ENCODE results near the gene CD300A.
"Not testable (repeated sequence)": the region's sequence is repeated elsewhere in the genome, so short reads cannot be mapped to it uniquely, and the experiment has no call there.

Gene CD300A

GRCh38 chr17:74518413-74518981 lies 52.1 kb downstream of the CD300A start:
- not testable (repeated sequence) for DNase-seq

- peak in 3 of 56 donors; percentile 16 to 47 (median 38) for DNase-seq
Observed at GRCh38 chr17:74520016-74520434, 53.6 kb downstream of the CD300A start.

DNA sequence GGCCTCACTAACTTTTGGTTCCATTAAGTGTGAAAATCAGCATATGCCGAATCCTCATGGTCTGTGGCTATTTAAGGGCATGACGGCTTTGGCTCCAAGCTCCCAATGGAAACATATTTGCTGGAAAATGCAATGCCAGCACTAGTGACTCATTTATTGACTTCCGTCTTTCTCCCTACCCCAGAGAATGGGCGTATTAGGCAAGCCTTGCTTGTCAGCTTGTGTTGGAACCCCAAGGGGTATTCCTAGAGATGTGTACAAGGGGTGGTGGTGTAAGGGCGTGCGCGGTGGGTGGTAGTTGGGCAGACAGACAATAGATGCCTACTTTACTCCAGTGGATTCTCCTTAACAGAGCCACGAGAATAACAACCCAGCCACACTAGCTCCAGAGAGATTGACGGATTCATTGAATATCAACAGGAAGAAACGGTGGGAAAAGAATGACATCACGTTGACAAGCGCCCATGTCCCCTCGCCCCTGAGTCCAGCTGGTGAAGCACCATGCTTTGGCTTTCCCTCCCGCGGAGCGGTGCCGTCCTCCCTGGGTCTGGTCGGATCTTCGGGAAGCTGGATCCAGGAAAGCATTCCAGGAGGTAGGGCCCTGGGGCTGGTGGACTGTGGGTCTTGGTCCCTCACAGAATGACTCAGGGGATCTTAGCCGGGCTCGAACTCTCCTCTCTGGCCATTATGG lies 54.5 kb downstream of the CD300A start:
- peak in 1 of 56 donors; percentile 10 for DNase-seq

GRCh38 chr17:74521701-74522201 lies 55.3 kb downstream of the CD300A start:
- DNase-seq: peak in 1 of 56 donors; percentile 22

- DNase-seq: no peak
Observed at GRCh38 chr17:74522381-74523105, 56.1 kb downstream of the CD300A start.

- DNase-seq: no peak
Observed at GRCh38 chr17:74523308-74523707, 56.9 kb downstream of the CD300A start.

DNA sequence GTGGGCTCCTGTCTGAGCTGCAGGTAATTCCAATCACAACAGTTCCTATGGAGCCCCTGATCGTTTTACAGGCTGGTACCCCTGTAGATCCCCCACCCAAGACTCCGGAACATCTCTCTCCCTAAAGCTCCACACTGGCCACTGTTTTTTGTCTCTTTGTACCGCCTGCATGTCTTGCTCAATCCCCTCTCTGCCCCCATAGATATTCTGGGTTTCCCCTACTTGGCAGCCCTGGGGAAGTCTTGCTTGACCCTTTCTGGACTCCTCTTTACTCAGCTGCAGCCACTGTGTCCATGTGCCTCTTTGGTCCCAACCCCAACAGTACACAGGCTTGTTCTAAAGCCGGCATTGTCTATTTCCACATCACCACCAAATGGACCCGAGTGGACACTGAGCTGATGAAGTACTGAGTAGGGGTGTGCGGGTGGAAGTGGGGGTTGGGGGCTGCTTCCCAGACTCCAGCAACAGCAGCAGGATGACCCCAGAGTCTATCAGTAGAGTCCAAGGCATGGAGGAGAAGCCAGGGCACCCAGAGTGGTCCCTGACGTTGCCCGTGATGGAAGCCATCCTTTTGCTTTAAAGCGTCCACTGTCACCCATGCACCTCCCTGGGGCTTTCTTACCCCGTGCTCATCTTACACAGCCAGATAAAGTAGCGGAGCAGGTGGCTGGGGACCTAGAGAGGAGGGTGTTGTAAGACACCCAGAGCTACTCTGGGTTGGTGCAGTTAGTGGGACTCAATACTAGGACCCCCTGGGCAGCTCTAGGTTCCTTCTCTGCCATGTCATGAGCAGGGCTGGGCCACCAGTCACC lies 58.4 kb downstream of the CD300A start:
- no peak for DNase-seq

GRCh38 chr17:74525465-74525725 lies 59.0 kb downstream of the CD300A start:
- DNase-seq: no peak

- DNase-seq: no peak
Observed at GRCh38 chr17:74525781-74526288, 59.4 kb downstream of the CD300A start.

- DNase-seq: no peak
Observed at GRCh38 chr17:74526681-74527080, 60.2 kb downstream of the CD300A start.

DNA sequence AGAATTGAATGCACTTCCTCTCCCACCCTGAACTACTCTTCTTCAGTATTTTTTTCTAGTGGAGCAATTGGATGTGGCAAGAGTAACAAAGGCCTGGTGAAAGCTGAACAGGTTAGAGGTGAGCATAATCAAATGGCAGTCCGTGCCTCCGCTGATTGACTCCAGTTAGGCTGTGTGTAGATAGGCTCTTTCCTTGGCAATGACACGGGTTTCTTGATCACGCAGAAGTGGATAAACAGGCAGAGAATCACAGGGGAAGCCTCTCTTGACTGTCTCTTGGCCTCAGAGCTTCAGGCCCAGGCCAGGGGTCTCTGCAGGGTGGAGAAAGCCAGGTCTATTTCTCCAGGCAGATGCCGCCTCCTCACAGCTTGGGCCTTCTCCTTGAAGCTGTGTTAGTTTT lies 60.6 kb downstream of the CD300A start:
- DNase-seq: no peak

- no peak for DNase-seq
Observed at GRCh38 chr17:74527756-74528155, 61.3 kb downstream of the CD300A start.

- peak in 3 of 56 donors; percentile 19 to 43 (median 22) for DNase-seq
Observed at GRCh38 chr17:74528491-74529199, 62.2 kb downstream of the CD300A start.

GRCh38 chr17:74529243-74529642 lies 62.8 kb downstream of the CD300A start:
- no peak for DNase-seq

GRCh38 chr17:74530831-74531150 lies 64.4 kb downstream of the CD300A start:
- DNase-seq: no peak

- no peak for DNase-seq
Observed at GRCh38 chr17:74531231-74531761, 64.9 kb downstream of the CD300A start, which contains the start of gene CD300LB. CD300LB (minus strand) TSS chr17:74531475; CDS start chr17:74531350, 125 bp downstream.

DNA sequence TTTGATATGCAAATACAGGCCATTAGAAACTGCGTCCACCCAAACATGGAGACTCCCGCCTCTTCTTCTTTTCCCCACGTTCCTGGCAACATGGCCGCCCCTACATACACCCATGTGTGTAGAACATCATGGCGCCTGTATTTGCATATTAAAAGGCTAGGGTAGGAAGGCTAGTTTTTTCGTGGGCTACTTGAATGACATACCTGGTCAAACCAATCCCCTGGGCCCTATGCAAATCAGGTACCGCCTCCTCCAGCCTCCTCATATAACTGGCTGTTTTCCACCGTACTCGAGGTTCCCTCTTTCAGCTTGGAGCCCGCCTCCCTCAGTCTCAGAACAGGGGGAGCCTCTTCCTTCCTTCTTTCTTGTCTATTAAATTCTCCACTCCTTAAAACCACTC lies 65.7 kb downstream of the CD300A start:
- peak in 17 of 56 donors; percentile 18 to 69 (median 35) for DNase-seq
